Fibroblast of lung (primary cell): ENCODE results near the gene SUZ12. TPM values are rescaled to one million over a fixed set of nuclear protein-coding genes. Genes with fewer than 3 reads are reported as not detected.

Source experiments
- DNase-seq, 2 donors: peaks; one replicate each; pipeline versions ENCODE4 v3.0.0 to v3.0.0-alpha.2; 2010; ENCODE audit warnings: low read depth in 2 of 2
- H2AFZ ChIP-seq: 2 replicates; pipeline ENCODE4 v1.5.1; 2012; ENCODE audit warnings: low read length, control low read depth, inconsistent platforms
- H3K27ac ChIP-seq: 2 replicates; pipeline ENCODE4 v1.5.1; 2011; ENCODE audit warnings: low read length, control low read depth; ENCODE audit not compliant: insufficient read depth
- H3K27me3 ChIP-seq: 2 replicates; pipeline ENCODE4 v1.5.1; 2011; ENCODE audit warnings: mild to moderate bottlenecking, low read length; ENCODE audit not compliant: control insufficient read depth, insufficient read depth
- H3K36me3 ChIP-seq: 2 replicates; pipeline ENCODE4 v1.5.1; 2011; ENCODE audit warnings: low read length; ENCODE audit not compliant: control insufficient read depth, insufficient read depth
- H3K4me1 ChIP-seq: 2 replicates; pipeline ENCODE4 v1.5.1; 2011; ENCODE audit warnings: low read length; ENCODE audit not compliant: control insufficient read depth, insufficient read depth; ENCODE audit errors: extremely low read depth
- H3K4me2 ChIP-seq: 2 replicates; pipeline ENCODE4 v1.5.1; 2011; ENCODE audit warnings: low read length, control low read depth; ENCODE audit not compliant: insufficient read depth; ENCODE audit errors: extremely low read depth
- H3K4me3 ChIP-seq, 4 experiments: fragments of 200-600 bp in 1 of 4; sonication (generic) in 1 of 4; replicated peaks in 1 of 4; 2 replicates each; pipeline ENCODE4 v1.5.1; 2011 to 2016; ENCODE audit warnings: low read length in 4 of 4, low read depth in 3 of 4, mild to moderate bottlenecking in 3 of 4, control low read depth in 2 of 4, inconsistent platforms in 1 of 4, mixed read lengths in 1 of 4; ENCODE audit not compliant: insufficient read depth in 1 of 4; ENCODE audit errors: control extremely low read depth in 1 of 4
- H3K79me2 ChIP-seq: 2 replicates; pipeline ENCODE4 v1.5.1; 2012; ENCODE audit warnings: mild to moderate bottlenecking, low read length, inconsistent platforms; ENCODE audit not compliant: control insufficient read depth, insufficient read depth
- H3K9ac ChIP-seq: 2 replicates; pipeline ENCODE4 v1.5.1; 2011; ENCODE audit warnings: mild to moderate bottlenecking, low read length, control low read depth; ENCODE audit not compliant: insufficient read depth
- H3K9me3 ChIP-seq: 2 replicates; pipeline ENCODE4 v1.5.1; 2012; ENCODE audit warnings: low read depth, low read length; ENCODE audit not compliant: control insufficient read depth, insufficient read depth
- H4K20me1 ChIP-seq: 2 replicates; pipeline ENCODE4 v1.5.1; 2011; ENCODE audit warnings: low read length; ENCODE audit not compliant: control insufficient read depth, insufficient read depth; ENCODE audit errors: extremely low read depth
- CTCF ChIP-seq, 2 donors: IDR thresholded peaks in 1 of 2; conservative IDR thresholded peaks in 1 of 2; 1 replicate in 1 of 2; 2 replicates in 1 of 2; pipeline ENCODE4 v1.5.1; 2011 to 2012; ENCODE audit warnings: low read length in 2 of 2, control low read depth in 1 of 2, inconsistent platforms in 1 of 2, low read depth in 1 of 2, mild to moderate bottlenecking in 1 of 2
- EZH2 ChIP-seq: IDR thresholded peaks from 2 replicates; pipeline ENCODE4 v1.5.1; 2012; ENCODE audit warnings: low read length, control low read depth, mild to moderate bottlenecking; ENCODE audit errors: missing control alignments
- polyA plus RNA-seq, 2 donors: library from polyadenylated mRNA; depleted of rRNA in 1 of 2; stranded (reverse) in 1 of 2; unstranded in 1 of 2; fragments of >200 nt; gene quantifications; 2 replicates each; pipeline ENCODE4 v1.2.1, GENCODE V29; 2011 to 2012; ENCODE audit warnings: missing spikeins in 1 of 2
- total RNA-seq: library from RNA; depleted of rRNA; stranded (reverse); fragments of >200 nt; gene quantifications from 2 replicates; pipeline ENCODE4 v1.2.1, GENCODE V29; 2014

SUZ12 gene
- total and polyA plus RNA-seq, 2 donors (not counting 1 experiment from before 2014, with no cell fraction given), result 26.1 to 26.4 TPM

GRCh38 chr17:32007463-32008298 is 70.9 kb downstream of the SUZ12 start:
- H3K36me3 ChIP-seq, result no peaks in the 10 kb centered on the region
- H3K27me3 ChIP-seq, result no peaks in the 10 kb centered on the region
- no peak for TF ChIP-seq CTCF (conservative IDR thresholded peaks at IDR 0.05 in 1 of 2, IDR thresholded peaks at IDR 0.05 in 1 of 2; ENCODE audit: low read depth in 1 of 2, low read length in 2 of 2)
- no peak for TF ChIP-seq EZH2
- DNase-seq, result peak; percentile 24 to 40
- H3K9ac ChIP-seq, result peak overlapping the region; percentile 67
- no peaks in the 10 kb centered on the region for H3K4me1 ChIP-seq
- peak overlapping the region; percentile 47 for H3K27ac ChIP-seq
- H3K79me2 ChIP-seq, result peaks cover 22% of the 10 kb centered on the region
- H4K20me1 ChIP-seq, result no peaks in the 10 kb centered on the region
- peak overlapping the region; percentile 99 for H2AFZ ChIP-seq
- H3K4me3 ChIP-seq, result peak overlapping the region; percentile 93 to 97 (median 95)
- peak overlapping the region; percentile 79 for H3K4me2 ChIP-seq
- no peaks in the 10 kb centered on the region for H3K9me3 ChIP-seq

- H3K27me3 ChIP-seq, result no peaks in the 10 kb centered on the region
- H2AFZ ChIP-seq, result no peak overlapping the region
- peaks cover 22% of the 10 kb centered on the region for H3K79me2 ChIP-seq
- H3K4me2 ChIP-seq, result peak overlapping the region; percentile 44
- no peak for TF ChIP-seq CTCF (conservative IDR thresholded peaks at IDR 0.05 in 1 of 2, IDR thresholded peaks at IDR 0.05 in 1 of 2; ENCODE audit: low read depth in 1 of 2, low read length in 2 of 2)
- TF ChIP-seq EZH2, result no peak
- H3K4me1 ChIP-seq, result no peaks in the 10 kb centered on the region
- H3K36me3 ChIP-seq, result no peaks in the 10 kb centered on the region
- no peak overlapping the region for H3K9ac ChIP-seq
- no peak overlapping the region for H3K27ac ChIP-seq
- no peaks in the 10 kb centered on the region for H3K9me3 ChIP-seq
- H4K20me1 ChIP-seq, result no peaks in the 10 kb centered on the region
- H3K4me3 ChIP-seq, result peak overlapping the region in 3 of 4 experiments; percentile 93 to 95 (median 95)
- no peak for DNase-seq
Observed at GRCh38 chr17:32009262-32009542, 72.4 kb downstream of the SUZ12 start.

- no peak for DNase-seq
- H3K4me3 ChIP-seq, result no peak overlapping the region
- no peak overlapping the region for H3K27ac ChIP-seq
- H2AFZ ChIP-seq, result no peak overlapping the region
- H3K4me1 ChIP-seq, result no peaks in the 10 kb centered on the region
- peaks cover 22% of the 10 kb centered on the region for H3K79me2 ChIP-seq
- H4K20me1 ChIP-seq, result no peaks in the 10 kb centered on the region
- H3K27me3 ChIP-seq, result no peaks in the 10 kb centered on the region
- H3K4me2 ChIP-seq, result no peak overlapping the region
- no peaks in the 10 kb centered on the region for H3K9me3 ChIP-seq
- H3K36me3 ChIP-seq, result no peaks in the 10 kb centered on the region
- H3K9ac ChIP-seq, result no peak overlapping the region
- TF ChIP-seq CTCF (conservative IDR thresholded peaks at IDR 0.05 in 1 of 2, IDR thresholded peaks at IDR 0.05 in 1 of 2; ENCODE audit: low read depth in 1 of 2, low read length in 2 of 2), result no peak
- TF ChIP-seq EZH2, result no peak
Observed at GRCh38 chr17:32010114-32010513, 73.3 kb downstream of the SUZ12 start.
